Measurements from ENCODE around the gene CDH13.

Gene CDH13

GRCh38 chr16:82788225-82788624, 161.5 kb downstream of the CDH13 start:
- Histone ChIP-seq H2BK5ac (ENCODE audit: low read depth, low read length, poor library complexity, severe bottlenecking) (no peak overlapping the region), H3K27me3 (ENCODE audit: control insufficient read depth in 1 of 2, insufficient read depth in 1 of 2, low read length in 2 of 2) (no peaks in the 10 kb centered on the region), H3K36me3 (ENCODE audit: control insufficient read depth in 1 of 2, insufficient read depth in 2 of 2, low read depth in 1 of 2, low read length in 2 of 2) (peaks cover 0 to 4% of the 10 kb centered on the region in 2 experiments), H2BK120ac (ENCODE audit: low read depth, low read length) (no peak overlapping the region), H3K18ac (ENCODE audit: low read depth in 1 of 2, low read length in 2 of 2) (no peak overlapping the region), H3K4me2 (ENCODE audit: low read length, poor library complexity, severe bottlenecking) (no peak overlapping the region), H3K23ac (ENCODE audit: low read length in 2 of 2) (no peak overlapping the region), H3K4me1 (ENCODE audit: control insufficient read depth, insufficient read depth, low read depth, low read length) (no peaks in the 10 kb centered on the region), H3K9ac (ENCODE audit: low read length) (no peak overlapping the region), H2BK12ac (ENCODE audit: low read length in 2 of 2) (no peak overlapping the region), H3K27ac (ENCODE audit: low read length, poor library complexity, severe bottlenecking) (no peak overlapping the region), H4K91ac (ENCODE audit: low read length) (no peak overlapping the region), H3K9me3 (ENCODE audit: control insufficient read depth, low read length) (no peaks in the 10 kb centered on the region), H2AFZ (ENCODE audit: low read depth, low read length) (no peak overlapping the region), H2AK5ac (ENCODE audit: low read length, severe bottlenecking) (no peak overlapping the region), H4K8ac (ENCODE audit: low read length) (no peak overlapping the region), H3K4ac (ENCODE audit: low read depth in 1 of 2, low read length in 2 of 2) (no peak overlapping the region), H2BK15ac (ENCODE audit: low read depth, poor library complexity, severe bottlenecking) (no peak overlapping the region), H3K14ac (ENCODE audit: low read length in 2 of 2) (no peak overlapping the region), H3K4me3 (ENCODE audit: insufficient read depth in 1 of 2, low read depth in 1 of 2, low read length in 2 of 2) (no peak overlapping the region), H3K79me1 (replicated peaks; ENCODE audit: low read length, poor library complexity, severe bottlenecking) (peaks cover 2% of the 10 kb centered on the region)
- 81% methylated on average over 7 of the region's 7 CpGs for WGBS
- DNase-seq = no peak

GRCh38 chr16:82788919-82789318, 162.2 kb downstream of the CDH13 start:
- Histone ChIP-seq H3K18ac (ENCODE audit: low read depth in 1 of 2, low read length in 2 of 2) (no peak overlapping the region), H4K8ac (ENCODE audit: low read length) (no peak overlapping the region), H3K4me2 (ENCODE audit: low read length, poor library complexity, severe bottlenecking) (no peak overlapping the region), H3K79me1 (replicated peaks; ENCODE audit: low read length, poor library complexity, severe bottlenecking) (peaks cover 5% of the 10 kb centered on the region), H3K4ac (ENCODE audit: low read depth in 1 of 2, low read length in 2 of 2) (no peak overlapping the region), H3K9me3 (ENCODE audit: control insufficient read depth, low read length) (no peaks in the 10 kb centered on the region), H2BK120ac (ENCODE audit: low read depth, low read length) (no peak overlapping the region), H3K4me1 (ENCODE audit: control insufficient read depth, insufficient read depth, low read depth, low read length) (no peaks in the 10 kb centered on the region), H2BK15ac (ENCODE audit: low read depth, poor library complexity, severe bottlenecking) (no peak overlapping the region), H2AFZ (ENCODE audit: low read depth, low read length) (no peak overlapping the region), H2BK5ac (ENCODE audit: low read depth, low read length, poor library complexity, severe bottlenecking) (no peak overlapping the region), H3K36me3 (ENCODE audit: control insufficient read depth in 1 of 2, insufficient read depth in 2 of 2, low read depth in 1 of 2, low read length in 2 of 2) (peaks cover 0 to 4% of the 10 kb centered on the region in 2 experiments), H2AK5ac (ENCODE audit: low read length, severe bottlenecking) (no peak overlapping the region), H3K23ac (ENCODE audit: low read length in 2 of 2) (no peak overlapping the region), H2BK12ac (ENCODE audit: low read length in 2 of 2) (no peak overlapping the region), H3K9ac (ENCODE audit: low read length) (no peak overlapping the region), H3K27ac (ENCODE audit: low read length, poor library complexity, severe bottlenecking) (no peak overlapping the region), H3K14ac (ENCODE audit: low read length in 2 of 2) (no peak overlapping the region), H4K91ac (ENCODE audit: low read length) (no peak overlapping the region), H3K27me3 (ENCODE audit: control insufficient read depth in 1 of 2, insufficient read depth in 1 of 2, low read length in 2 of 2) (no peaks in the 10 kb centered on the region), H3K4me3 (ENCODE audit: insufficient read depth in 1 of 2, low read depth in 1 of 2, low read length in 2 of 2) (no peak overlapping the region)
- 85% methylated on average over 3 of the region's 4 CpGs for WGBS
- no peak for DNase-seq

- H4K91ac ChIP-seq (ENCODE audit: low read length) = no peak overlapping the region
- no peak overlapping the region for H3K9ac ChIP-seq (ENCODE audit: low read length)
- no peaks in the 10 kb centered on the region for H3K4me1 ChIP-seq (ENCODE audit: control insufficient read depth, insufficient read depth, low read depth, low read length)
- H3K23ac ChIP-seq (ENCODE audit: low read length in 2 of 2) = no peak overlapping the region
- H3K9me3 ChIP-seq (ENCODE audit: control insufficient read depth, low read length) = no peaks in the 10 kb centered on the region
- no peak overlapping the region for H2BK5ac ChIP-seq (ENCODE audit: low read depth, low read length, poor library complexity, severe bottlenecking)
- H3K27me3 ChIP-seq (ENCODE audit: control insufficient read depth in 1 of 2, insufficient read depth in 1 of 2, low read length in 2 of 2) = no peaks in the 10 kb centered on the region
- no peak overlapping the region for H3K4ac ChIP-seq (ENCODE audit: low read depth in 1 of 2, low read length in 2 of 2)
- no peak overlapping the region for H3K14ac ChIP-seq (ENCODE audit: low read length in 2 of 2)
- H2AFZ ChIP-seq (ENCODE audit: low read depth, low read length) = no peak overlapping the region
- no peak overlapping the region for H3K18ac ChIP-seq (ENCODE audit: low read depth in 1 of 2, low read length in 2 of 2)
- H3K4me3 ChIP-seq (ENCODE audit: insufficient read depth in 1 of 2, low read depth in 1 of 2, low read length in 2 of 2) = no peak overlapping the region
- no peak for DNase-seq
- no peak overlapping the region for H2BK15ac ChIP-seq (ENCODE audit: low read depth, poor library complexity, severe bottlenecking)
- no peak overlapping the region for H3K27ac ChIP-seq (ENCODE audit: low read length, poor library complexity, severe bottlenecking)
- WGBS = 96% methylated on average over 6 of the region's 6 CpGs
- no peak overlapping the region for H3K4me2 ChIP-seq (ENCODE audit: low read length, poor library complexity, severe bottlenecking)
- H4K8ac ChIP-seq (ENCODE audit: low read length) = no peak overlapping the region
- H3K36me3 ChIP-seq (ENCODE audit: control insufficient read depth in 1 of 2, insufficient read depth in 2 of 2, low read depth in 1 of 2, low read length in 2 of 2) = peaks cover 0 to 4% of the 10 kb centered on the region in 2 experiments
- H3K79me1 ChIP-seq (replicated peaks; ENCODE audit: low read length, poor library complexity, severe bottlenecking) = peaks cover 6% of the 10 kb centered on the region
- H2BK12ac ChIP-seq (ENCODE audit: low read length in 2 of 2) = no peak overlapping the region
- no peak overlapping the region for H2AK5ac ChIP-seq (ENCODE audit: low read length, severe bottlenecking)
- H2BK120ac ChIP-seq (ENCODE audit: low read depth, low read length) = no peak overlapping the region
Measured at GRCh38 chr16:82792693-82793092, 165.9 kb downstream of the CDH13 start.

GRCh38 chr16:82793528-82794245, 166.9 kb downstream of the CDH13 start:
- Histone ChIP-seq H3K9me3 (ENCODE audit: control insufficient read depth, low read length) (no peaks in the 10 kb centered on the region), H2AFZ (ENCODE audit: low read depth, low read length) (no peak overlapping the region), H3K18ac (ENCODE audit: low read depth in 1 of 2, low read length in 2 of 2) (no peak overlapping the region), H2BK5ac (ENCODE audit: low read depth, low read length, poor library complexity, severe bottlenecking) (no peak overlapping the region), H2BK120ac (ENCODE audit: low read depth, low read length) (no peak overlapping the region), H2BK12ac (ENCODE audit: low read length in 2 of 2) (no peak overlapping the region), H3K4me2 (ENCODE audit: low read length, poor library complexity, severe bottlenecking) (no peak overlapping the region), H3K36me3 (ENCODE audit: control insufficient read depth in 1 of 2, insufficient read depth in 2 of 2, low read depth in 1 of 2, low read length in 2 of 2) (peaks cover 0 to 4% of the 10 kb centered on the region in 2 experiments), H2BK15ac (ENCODE audit: low read depth, poor library complexity, severe bottlenecking) (no peak overlapping the region), H3K23ac (ENCODE audit: low read length in 2 of 2) (no peak overlapping the region), H3K4me3 (ENCODE audit: insufficient read depth in 1 of 2, low read depth in 1 of 2, low read length in 2 of 2) (no peak overlapping the region), H4K91ac (ENCODE audit: low read length) (no peak overlapping the region), H3K79me1 (replicated peaks; ENCODE audit: low read length, poor library complexity, severe bottlenecking) (peaks cover 6% of the 10 kb centered on the region), H3K14ac (ENCODE audit: low read length in 2 of 2) (no peak overlapping the region), H4K8ac (ENCODE audit: low read length) (no peak overlapping the region), H3K27me3 (ENCODE audit: control insufficient read depth in 1 of 2, insufficient read depth in 1 of 2, low read length in 2 of 2) (no peaks in the 10 kb centered on the region), H3K27ac (ENCODE audit: low read length, poor library complexity, severe bottlenecking) (no peak overlapping the region), H3K4me1 (ENCODE audit: control insufficient read depth, insufficient read depth, low read depth, low read length) (no peaks in the 10 kb centered on the region), H3K9ac (ENCODE audit: low read length) (no peak overlapping the region), H3K4ac (ENCODE audit: low read depth in 1 of 2, low read length in 2 of 2) (no peak overlapping the region), H2AK5ac (ENCODE audit: low read length, severe bottlenecking) (no peak overlapping the region)
- no peak for DNase-seq
- WGBS = 94% methylated on average over 9 of the region's 10 CpGs
